Liver (tissue), 3 donors: ENCODE measurements around the gene BNIPL.

Experiments
- CTCF ChIP-seq: fragments of 150-350 bp; IDR thresholded peaks from 2 replicates; pipeline ENCODE4 v1.5.1; 2017; ENCODE audit warnings: improper control_type of control experiment, low read depth, low read length; ENCODE audit not compliant: missing input control
- JUND ChIP-seq, 2 donors: IDR thresholded peaks; 2 replicates each; pipeline ENCODE4 v1.6.1; 2016; ENCODE audit warnings: antibody characterized with exemption in 2 of 2
- RAD21 ChIP-seq, 2 donors: IDR thresholded peaks; 2 replicates each; pipeline ENCODE4 v1.6.1; 2016; ENCODE audit warnings: antibody characterized with exemption in 2 of 2, mild to moderate bottlenecking in 2 of 2
- REST ChIP-seq: IDR thresholded peaks from 2 replicates; pipeline ENCODE4 v1.6.1; 2016; ENCODE audit warnings: antibody characterized with exemption, mild to moderate bottlenecking
- donor health status: healthy.
- donor health status: healthy.

DNA sequence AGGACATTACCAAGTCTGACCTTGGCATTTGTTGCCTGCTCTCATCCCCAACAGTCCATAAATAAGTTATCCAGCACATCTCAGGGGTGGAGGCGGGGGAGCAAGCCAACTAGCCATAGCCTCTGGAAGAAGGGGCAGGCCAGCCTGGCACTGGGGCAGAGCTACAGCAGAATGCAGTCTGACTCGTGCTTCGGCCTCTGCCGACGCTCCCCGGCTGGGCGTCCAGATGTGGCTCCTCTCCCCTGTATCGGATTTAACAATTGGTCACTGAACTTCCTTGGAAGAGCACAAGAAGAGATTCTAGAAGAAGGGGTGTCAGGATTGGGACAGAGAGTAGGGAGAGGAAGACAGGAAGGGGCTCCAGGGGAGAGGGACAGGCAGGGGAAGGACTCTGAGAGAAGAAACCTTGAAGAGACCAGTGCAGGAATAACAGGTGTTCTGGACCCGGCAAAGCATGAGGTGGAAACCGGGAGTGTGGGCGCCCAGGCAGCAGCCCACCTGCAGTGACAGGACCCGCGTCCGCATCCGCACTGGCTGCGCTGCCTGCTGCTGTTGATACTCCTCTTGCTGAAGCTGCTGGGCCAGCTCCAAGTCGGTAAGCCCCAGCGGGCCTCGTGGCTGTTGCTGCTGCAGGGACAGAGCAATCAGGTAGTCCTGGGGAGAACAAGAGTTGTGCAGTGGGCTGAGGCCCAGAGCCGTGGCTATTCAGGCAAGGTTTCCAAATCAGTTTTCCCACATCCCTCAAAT lies 39.1 kb upstream of the BNIPL start:
- TF ChIP-seq CTCF (no peak), JUND (IDR thresholded peaks at IDR 0.05) (no peak), RAD21 (IDR thresholded peaks at IDR 0.05) (no peak), REST (no peak)
